ENCODE results near the gene KCNMA1. TPM values are rescaled to one million over a fixed set of nuclear protein-coding genes. Genes with fewer than 3 reads are reported as not detected.

KCNMA1 gene
- total RNA-seq, 1 donor from 2014 or later: 0.59 TPM

GRCh38 chr10:77457721-77458120 is 179.9 kb downstream of the KCNMA1 start:
- no peak for DNase-seq (ENCODE audit: low read depth, low spot score)

GRCh38 chr10:77457266-77457665 is 180.3 kb downstream of the KCNMA1 start:
- DNase-seq (ENCODE audit: low read depth, low spot score): no peak

- DNase-seq (ENCODE audit: low read depth, low spot score): no peak
Observed at GRCh38 chr10:77456414-77456813, 181.2 kb downstream of the KCNMA1 start.

GRCh38 chr10:77455561-77455960 is 182.0 kb downstream of the KCNMA1 start:
- no peak for DNase-seq (ENCODE audit: low read depth, low spot score)

GRCh38 chr10:77452952-77453564 is 184.6 kb downstream of the KCNMA1 start:
- no peak for DNase-seq (ENCODE audit: low read depth, low spot score)

- DNase-seq (ENCODE audit: low read depth, low spot score): no peak
Observed at GRCh38 chr10:77451886-77452285, 185.7 kb downstream of the KCNMA1 start.

- no peak for DNase-seq (ENCODE audit: low read depth, low spot score)
Observed at GRCh38 chr10:77448226-77448625, 189.4 kb downstream of the KCNMA1 start.

- no peak for DNase-seq (ENCODE audit: low read depth, low spot score)
Observed at GRCh38 chr10:77446700-77447099, 190.9 kb downstream of the KCNMA1 start.

- DNase-seq (ENCODE audit: low read depth, low spot score): no peak
Observed at GRCh38 chr10:77445547-77445946, 192.1 kb downstream of the KCNMA1 start.

- no peak for DNase-seq (ENCODE audit: low read depth, low spot score)
Observed at GRCh38 chr10:77444041-77444440, 193.6 kb downstream of the KCNMA1 start.

- no peak for DNase-seq (ENCODE audit: low read depth, low spot score)
Observed at GRCh38 chr10:77442699-77443189, 194.9 kb downstream of the KCNMA1 start.

- no peak for DNase-seq (ENCODE audit: low read depth, low spot score)
Observed at GRCh38 chr10:77441353-77442166, 196.0 kb downstream of the KCNMA1 start.

- no peak for DNase-seq (ENCODE audit: low read depth, low spot score)
Observed at GRCh38 chr10:77436257-77436975, 201.2 kb downstream of the KCNMA1 start.

- no peak for DNase-seq (ENCODE audit: low read depth, low spot score)
Observed at GRCh38 chr10:77433546-77433945, 204.1 kb downstream of the KCNMA1 start.

- no peak for DNase-seq (ENCODE audit: low read depth, low spot score)
Observed at GRCh38 chr10:77431980-77432797, 205.4 kb downstream of the KCNMA1 start.

- no peak for DNase-seq (ENCODE audit: low read depth, low spot score)
Observed at GRCh38 chr10:77431209-77431611, 206.4 kb downstream of the KCNMA1 start.

- DNase-seq (ENCODE audit: low read depth, low spot score): no peak
Observed at GRCh38 chr10:77430530-77430929, 207.1 kb downstream of the KCNMA1 start.

- no peak for DNase-seq (ENCODE audit: low read depth, low spot score)
Observed at GRCh38 chr10:77428691-77429395, 208.8 kb downstream of the KCNMA1 start.

GRCh38 chr10:77424257-77424656 is 213.4 kb downstream of the KCNMA1 start:
- no peak for DNase-seq (ENCODE audit: low read depth, low spot score)

GRCh38 chr10:77422491-77423338 is 214.9 kb downstream of the KCNMA1 start:
- DNase-seq (ENCODE audit: low read depth, low spot score): no peak
